HG02571 (cell line): Measurements from ENCODE around the gene TBC1D5.
"Not testable (repeated sequence)": the region's sequence is repeated elsewhere in the genome, so short reads cannot be mapped to it uniquely, and the experiment has no call there.

ENCODE experiments used
- ATAC-seq: cut with Tn5 transposase; IDR thresholded peaks from one replicate; pipeline ENCODE4 v1.9.1; 2021; ENCODE audit warnings: mild to moderate bottlenecking, moderate library complexity; ENCODE audit not compliant: unreplicated experiment

TBC1D5 gene

DNA sequence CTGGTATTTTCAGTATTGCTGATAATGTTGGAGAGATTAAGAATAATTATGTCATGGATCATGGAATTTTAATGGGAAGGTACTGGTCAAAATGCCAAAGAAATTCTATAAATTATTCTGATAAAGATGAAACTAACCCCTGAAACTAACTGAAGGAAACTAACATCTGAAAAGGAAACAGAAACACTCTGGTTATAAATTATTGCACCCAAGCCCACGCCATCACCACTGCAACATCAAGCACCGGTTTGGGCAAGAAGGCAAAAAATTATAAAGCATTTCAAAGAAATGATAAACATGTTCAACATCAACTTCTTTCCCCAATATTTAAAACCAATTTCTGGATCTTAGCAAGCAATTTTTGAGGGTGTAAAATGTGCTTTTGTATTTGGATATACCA is 372.5 kb downstream of the TBC1D5 start:
- ATAC-seq = no peak

GRCh38 chr3:17367171-17367570 is 375.3 kb downstream of the TBC1D5 start:
- no peak for ATAC-seq

DNA sequence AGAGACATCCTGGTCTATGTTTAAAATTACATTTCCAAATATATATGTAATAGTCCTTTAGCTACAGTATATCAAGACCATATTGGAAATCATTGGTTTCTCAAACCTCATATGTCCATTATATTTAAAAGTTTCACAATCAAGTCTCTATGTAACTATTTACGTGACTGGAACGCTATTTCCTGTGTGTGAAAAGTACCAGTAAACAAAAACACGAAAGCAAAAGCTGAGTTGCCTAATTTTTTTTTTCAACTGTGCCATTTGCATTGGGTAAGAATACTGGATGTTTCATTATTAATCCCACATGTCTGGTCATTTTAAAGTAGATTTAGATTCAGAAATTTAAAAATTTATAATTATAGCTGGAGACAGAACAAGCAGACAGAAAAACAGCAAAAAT is 381.4 kb downstream of the TBC1D5 start:
- ATAC-seq = no peak

DNA sequence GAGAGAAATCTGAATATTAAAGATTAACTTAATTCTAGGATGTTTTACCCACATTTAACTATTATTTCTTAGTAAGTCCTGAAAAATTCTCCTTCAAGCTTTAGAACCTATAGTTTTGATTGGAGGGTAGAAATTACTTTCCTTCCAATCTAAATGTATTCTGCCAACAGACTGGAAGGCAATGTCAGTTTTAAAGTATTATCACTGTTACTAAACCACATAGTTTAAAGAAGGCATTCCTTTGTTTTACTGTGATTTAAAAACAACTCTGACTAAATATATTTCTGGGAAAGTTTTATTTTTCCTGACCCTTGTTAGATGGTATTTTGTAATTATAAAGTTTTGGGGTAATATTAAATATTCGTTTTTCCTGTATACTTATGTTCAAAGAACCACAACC is 382.5 kb downstream of the TBC1D5 start:
- no peak for ATAC-seq

- ATAC-seq = no peak
Observed at GRCh38 chr3:17357035-17357710, 385.3 kb downstream of the TBC1D5 start.

- no peak for ATAC-seq
Observed at GRCh38 chr3:17356585-17356984, 385.8 kb downstream of the TBC1D5 start.

GRCh38 chr3:17355591-17355990 is 386.8 kb downstream of the TBC1D5 start:
- no peak for ATAC-seq

- no peak for ATAC-seq
Observed at GRCh38 chr3:17354341-17354740, 388.1 kb downstream of the TBC1D5 start.

DNA sequence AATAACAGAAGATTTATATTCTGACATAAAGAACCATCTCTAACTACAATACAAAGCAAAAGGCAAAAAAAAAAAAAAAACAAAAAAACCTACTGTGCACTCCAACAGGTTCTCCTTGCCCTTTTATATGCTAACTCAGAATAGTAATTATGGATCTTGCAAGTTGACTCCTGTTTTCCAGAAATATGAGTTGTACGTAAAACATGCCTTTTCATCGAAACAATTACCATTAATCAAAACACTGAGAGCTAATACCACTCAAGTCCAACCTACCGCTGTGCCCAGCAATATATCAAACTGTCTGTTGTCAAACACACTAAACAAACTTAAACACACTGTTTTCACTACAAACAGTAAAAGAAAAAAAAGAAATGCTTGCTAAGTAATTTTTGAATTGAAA is 389.8 kb downstream of the TBC1D5 start:
- ATAC-seq = no peak

- not testable (repeated sequence) for ATAC-seq
Observed at GRCh38 chr3:17351193-17351592, 391.2 kb downstream of the TBC1D5 start.

- peak; percentile 72 for ATAC-seq
Observed at GRCh38 chr3:17349093-17349492, 393.3 kb downstream of the TBC1D5 start.

- no peak for ATAC-seq
Observed at GRCh38 chr3:17342119-17342518, 400.3 kb downstream of the TBC1D5 start.

- no peak for ATAC-seq
Observed at GRCh38 chr3:17340693-17341092, 401.7 kb downstream of the TBC1D5 start.

GRCh38 chr3:17340261-17340660 is 402.2 kb downstream of the TBC1D5 start:
- ATAC-seq = no peak

DNA sequence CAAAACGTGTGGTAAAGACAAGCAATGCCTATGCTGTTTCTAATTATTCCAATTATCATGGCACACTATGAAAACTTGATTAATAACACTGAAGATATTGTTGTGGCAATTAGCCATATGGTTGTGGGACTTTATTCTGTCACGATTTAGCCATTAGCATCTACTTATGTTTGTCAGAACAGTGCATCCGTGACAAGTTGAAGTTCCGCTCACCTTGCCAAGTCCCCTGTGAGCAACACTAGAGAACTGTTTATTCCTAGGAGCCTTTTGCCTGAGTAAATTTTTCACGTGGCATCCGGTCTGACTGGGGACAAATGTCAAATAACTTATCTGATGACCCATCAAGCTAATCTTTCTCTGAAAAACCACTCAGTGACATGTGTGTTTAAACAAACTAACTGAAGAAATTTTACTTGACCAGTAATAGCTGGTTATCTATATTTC is 403.3 kb downstream of the TBC1D5 start:
- no peak for ATAC-seq

DNA sequence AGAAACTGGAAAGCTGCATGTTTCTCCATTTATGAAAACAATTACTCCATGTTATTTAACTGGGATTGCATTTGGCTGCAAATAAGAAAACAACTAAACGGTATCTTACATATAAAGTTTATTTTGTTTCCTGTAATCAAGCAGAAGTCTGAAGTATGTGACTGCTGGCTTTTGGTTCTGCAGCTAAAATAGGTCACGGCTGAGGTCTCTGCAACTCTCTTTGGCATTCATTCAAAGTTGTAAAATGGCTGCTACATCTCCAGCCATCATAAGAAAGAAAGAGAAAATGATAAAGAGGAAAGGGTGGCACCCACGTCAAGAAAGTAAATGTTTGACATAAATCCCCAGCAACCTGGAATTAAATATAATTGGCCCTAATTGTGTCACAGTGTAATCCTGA is 406.1 kb downstream of the TBC1D5 start:
- no peak for ATAC-seq

- ATAC-seq = no peak
Observed at GRCh38 chr3:17333893-17334292, 408.5 kb downstream of the TBC1D5 start.

DNA sequence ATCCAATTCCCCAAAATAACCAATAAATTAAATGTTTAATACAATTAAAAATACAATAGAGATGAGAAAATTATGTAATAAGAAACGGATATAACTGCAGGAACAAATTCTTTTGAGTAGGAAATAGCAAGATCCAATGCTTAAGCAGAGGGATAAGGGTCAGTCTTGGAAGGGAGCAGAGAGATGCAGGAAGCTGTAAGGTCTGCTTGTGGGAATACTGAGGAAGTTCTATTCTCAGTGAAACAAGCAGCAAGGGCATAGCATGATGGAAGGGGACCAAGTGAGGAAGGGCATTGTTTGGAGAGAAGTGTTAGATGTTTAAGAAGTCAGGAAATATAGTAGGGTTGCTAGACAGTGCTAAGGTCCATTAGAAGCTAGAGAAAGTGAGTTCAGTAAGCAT is 409.0 kb downstream of the TBC1D5 start:
- no peak for ATAC-seq

DNA sequence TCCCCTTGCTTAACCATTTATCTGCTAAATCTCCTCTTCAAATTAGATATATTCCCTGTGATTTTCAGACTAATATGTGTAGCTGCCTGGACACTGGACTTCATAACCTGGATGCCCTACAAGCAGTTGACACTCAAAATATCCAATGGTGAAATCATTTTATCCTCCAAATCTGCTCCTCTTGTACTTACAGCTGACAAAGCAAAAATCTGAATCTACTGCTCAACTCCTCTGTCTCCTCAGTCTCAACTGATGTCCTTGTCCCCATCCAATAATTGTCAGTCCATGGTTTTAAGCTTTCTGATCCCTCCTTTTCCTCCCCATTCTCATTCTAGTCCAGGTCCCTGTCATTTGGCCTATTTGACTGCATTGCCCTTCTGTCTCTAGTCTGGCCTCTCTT is 411.8 kb downstream of the TBC1D5 start:
- ATAC-seq = no peak

GRCh38 chr3:17329927-17330326 is 412.5 kb downstream of the TBC1D5 start:
- no peak for ATAC-seq

- no peak for ATAC-seq
Observed at GRCh38 chr3:17322106-17322793, 420.2 kb downstream of the TBC1D5 start.

DNA sequence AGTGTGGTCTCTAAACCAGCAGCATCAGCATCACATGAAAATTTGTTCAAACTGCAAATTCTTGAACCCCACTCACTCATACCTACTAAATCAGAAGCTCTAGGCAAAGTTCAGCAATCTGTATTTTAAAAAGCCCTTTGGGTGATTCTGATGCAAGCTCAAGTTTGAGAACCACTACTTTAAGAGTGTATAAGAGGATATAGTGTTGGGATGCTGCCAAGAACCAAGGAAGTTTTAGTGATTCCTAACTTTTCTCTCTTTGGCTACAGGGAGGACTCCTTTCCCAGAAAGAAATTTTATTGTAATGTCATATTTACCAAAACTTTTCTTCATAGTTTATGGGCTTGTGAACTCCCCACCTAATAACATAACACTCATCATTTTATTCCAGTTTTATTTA is 422.2 kb downstream of the TBC1D5 start:
- ATAC-seq = no peak

- no peak for ATAC-seq
Observed at GRCh38 chr3:17315897-17316296, 426.5 kb downstream of the TBC1D5 start.
